Smooth muscle cell (in vitro differentiated cells): ENCODE measurements around the gene SIRT5. TPM values are rescaled to one million over a fixed set of nuclear protein-coding genes. Genes with fewer than 3 reads are reported as not detected.

Experiments used
- DNase-seq: peaks from one replicate; lab custom pipeline; 2025; ENCODE audit not compliant: unreplicated experiment; lab: John Stamatoyannopoulos, UW
- H2AFZ ChIP-seq: fragments of 200-600 bp; sonication (generic); 2 replicates; pipeline ENCODE4 v1.6.0; 2016; ENCODE audit warnings: antibody characterized with exemption, low read depth, mild to moderate bottlenecking
- H3F3A ChIP-seq: fragments of 200-600 bp; sonication (generic); 2 replicates; pipeline ENCODE4 v1.6.0; 2017; ENCODE audit warnings: antibody characterized with exemption, low read depth
- H3K27ac ChIP-seq: fragments of 200-600 bp; sonication (generic); 2 replicates; pipeline ENCODE4 v1.5.1; 2016; ENCODE audit warnings: low read depth, mild to moderate bottlenecking
- H3K27me3 ChIP-seq: fragments of 200-600 bp; sonication (generic); 2 replicates; pipeline ENCODE4 v1.6.1; 2016; ENCODE audit warnings: low read depth, mild to moderate bottlenecking
- H3K36me3 ChIP-seq: fragments of 200-600 bp; sonication (generic); 2 replicates; pipeline ENCODE4 v1.5.1; 2016; ENCODE audit warnings: low read depth
- H3K4me1 ChIP-seq: fragments of 200-600 bp; sonication (generic); 2 replicates; pipeline ENCODE4 v1.5.1; 2016; ENCODE audit warnings: low read depth
- H3K4me2 ChIP-seq: fragments of 200-600 bp; sonication (generic); 2 replicates; pipeline ENCODE4 v1.6.0; 2016; ENCODE audit warnings: mild to moderate bottlenecking
- H3K4me3 ChIP-seq: fragments of 200-600 bp; sonication (generic); 2 replicates; pipeline ENCODE4 v1.5.1; 2016; ENCODE audit warnings: mild to moderate bottlenecking
- H3K79me2 ChIP-seq: fragments of 200-600 bp; sonication (generic); 2 replicates; pipeline ENCODE4 v1.6.0; 2016; ENCODE audit warnings: low read depth, mild to moderate bottlenecking
- H3K9ac ChIP-seq: fragments of 200-600 bp; sonication (generic); 2 replicates; pipeline ENCODE4 v1.6.0; 2016; ENCODE audit warnings: low read depth
- H3K9me3 ChIP-seq: fragments of 200-600 bp; sonication (generic); replicated peaks from 2 replicates; pipeline ENCODE4 v1.5.1; 2016; ENCODE audit warnings: low read depth
- H4K20me1 ChIP-seq: fragments of 200-600 bp; sonication (generic); 2 replicates; pipeline ENCODE4 v1.6.0; 2016; ENCODE audit warnings: low read depth
- WGBS: methylation state at CpG from one replicate; pipeline ENCODE4 v1.1.7; 2016; ENCODE audit warnings: low lambda C conversion rate; 5-methylcytosine and 5-hydroxymethylcytosine counted together
- polyA plus RNA-seq: library from polyadenylated mRNA; unstranded; fragments of >200 nt; fragmentation: Nextera tagmentation; extraction: Ambion mirVana; gene quantifications from 2 replicates; pipeline ENCODE4 v1.2.1, GENCODE V29; 2016
- total RNA-seq: library from RNA; depleted of rRNA; stranded (reverse); fragments of >200 nt; gene quantifications from 2 replicates; pipeline ENCODE4 v1.2.3, GENCODE V29; 2014
- TF ChIP-seq, protein P1 (sequence below): fragments of 200-600 bp; sonication (generic); IDR thresholded peaks from 2 replicates; pipeline ENCODE4 v1.5.1; 2017; ENCODE audit warnings: borderline replicate concordance, mild to moderate bottlenecking, antibody characterized with exemption; ENCODE audit not compliant: insufficient read depth, poor library complexity, severe bottlenecking

Gene SIRT5
- total and polyA plus RNA-seq, 2 experiments from 2014 or later = 5.2 to 5.5 TPM

DNA sequence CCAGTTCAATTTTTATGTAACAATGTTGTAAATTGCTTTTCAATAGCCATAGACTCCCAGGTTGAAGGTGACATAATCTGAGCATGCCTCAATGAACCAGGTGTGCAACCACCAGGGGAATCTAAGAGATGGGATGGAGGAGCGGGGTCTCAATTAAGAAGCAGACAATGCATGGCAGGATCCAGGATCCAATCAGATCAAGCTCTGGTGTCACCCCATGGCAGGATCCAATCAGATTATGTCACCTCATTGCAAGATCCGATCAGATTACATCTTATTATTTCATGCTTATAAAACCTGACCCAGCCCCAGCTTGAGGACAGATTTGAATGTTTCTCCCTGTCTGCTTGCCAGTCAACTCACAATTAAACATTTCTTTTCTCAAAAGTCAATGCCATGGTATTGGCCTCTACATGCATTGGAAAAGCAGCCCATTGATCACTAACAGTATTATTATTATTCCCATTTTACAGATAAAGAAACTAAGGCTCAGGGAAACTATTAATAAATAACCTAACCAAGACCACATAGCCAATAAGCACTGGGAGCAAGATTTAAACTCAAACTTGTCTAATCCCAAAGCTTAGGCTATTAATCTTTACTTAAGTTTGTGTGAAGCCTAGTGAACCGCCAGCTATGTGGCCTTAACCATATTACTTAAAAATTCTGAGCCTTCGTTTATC is 14.3 kb upstream of the SIRT5 start:
- DNase-seq = no peak
- WGBS = 96% methylated on average over 4 of the region's 4 CpGs
- TF ChIP-seq, protein P1, sequence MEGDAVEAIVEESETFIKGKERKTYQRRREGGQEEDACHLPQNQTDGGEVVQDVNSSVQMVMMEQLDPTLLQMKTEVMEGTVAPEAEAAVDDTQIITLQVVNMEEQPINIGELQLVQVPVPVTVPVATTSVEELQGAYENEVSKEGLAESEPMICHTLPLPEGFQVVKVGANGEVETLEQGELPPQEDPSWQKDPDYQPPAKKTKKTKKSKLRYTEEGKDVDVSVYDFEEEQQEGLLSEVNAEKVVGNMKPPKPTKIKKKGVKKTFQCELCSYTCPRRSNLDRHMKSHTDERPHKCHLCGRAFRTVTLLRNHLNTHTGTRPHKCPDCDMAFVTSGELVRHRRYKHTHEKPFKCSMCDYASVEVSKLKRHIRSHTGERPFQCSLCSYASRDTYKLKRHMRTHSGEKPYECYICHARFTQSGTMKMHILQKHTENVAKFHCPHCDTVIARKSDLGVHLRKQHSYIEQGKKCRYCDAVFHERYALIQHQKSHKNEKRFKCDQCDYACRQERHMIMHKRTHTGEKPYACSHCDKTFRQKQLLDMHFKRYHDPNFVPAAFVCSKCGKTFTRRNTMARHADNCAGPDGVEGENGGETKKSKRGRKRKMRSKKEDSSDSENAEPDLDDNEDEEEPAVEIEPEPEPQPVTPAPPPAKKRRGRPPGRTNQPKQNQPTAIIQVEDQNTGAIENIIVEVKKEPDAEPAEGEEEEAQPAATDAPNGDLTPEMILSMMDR = no peak

DNA sequence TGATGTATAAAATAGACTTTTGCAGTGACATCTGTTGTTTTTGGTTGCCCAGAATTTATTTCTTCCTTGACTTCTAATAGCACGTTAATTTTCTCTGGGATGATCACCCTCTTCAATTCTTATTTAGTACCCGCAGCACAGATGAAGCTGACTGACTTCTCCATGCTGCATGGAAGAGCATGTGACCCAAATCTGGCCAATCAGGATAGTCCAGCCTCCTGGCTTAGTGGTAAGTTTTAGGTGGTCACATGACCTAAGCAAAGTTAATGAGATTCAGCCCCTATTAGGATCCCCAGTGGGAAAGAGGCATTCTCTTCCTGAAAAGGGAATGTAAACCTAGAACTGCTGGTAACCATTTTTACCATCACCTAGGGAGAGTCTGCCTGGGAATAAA is 13.8 kb upstream of the SIRT5 start:
- Histone ChIP-seq H4K20me1 (no peaks in the 10 kb centered on the region), H3K4me2 (no peak overlapping the region), H3K9ac (no peak overlapping the region), H3K79me2 (no peaks in the 10 kb centered on the region), H3K4me3 (no peak overlapping the region), H3F3A (peaks cover 3% of the 10 kb centered on the region), H3K27me3 (peaks cover 5% of the 10 kb centered on the region), H2AFZ (no peak overlapping the region), H3K9me3 (no peaks in the 10 kb centered on the region), H3K27ac (no peak overlapping the region), H3K36me3 (no peaks in the 10 kb centered on the region), H3K4me1 (peaks cover 2% of the 10 kb centered on the region)
- no peak for DNase-seq
- 94% methylated on average over 2 of the region's 2 CpGs for WGBS
- TF ChIP-seq, protein P1 = no peak

More for the DNA sequence above, 14.3 kb upstream of the SIRT5 start:
- Histone ChIP-seq H3K4me3 (no peak overlapping the region), H3K9me3 (no peaks in the 10 kb centered on the region), H3K27ac (no peak overlapping the region), H3K4me2 (no peak overlapping the region), H3K36me3 (no peaks in the 10 kb centered on the region), H3F3A (peaks cover 7% of the 10 kb centered on the region), H3K79me2 (no peaks in the 10 kb centered on the region), H4K20me1 (no peaks in the 10 kb centered on the region), H2AFZ (no peak overlapping the region), H3K9ac (no peak overlapping the region), H3K27me3 (peaks cover 5% of the 10 kb centered on the region), H3K4me1 (peaks cover 7% of the 10 kb centered on the region)

DNA sequence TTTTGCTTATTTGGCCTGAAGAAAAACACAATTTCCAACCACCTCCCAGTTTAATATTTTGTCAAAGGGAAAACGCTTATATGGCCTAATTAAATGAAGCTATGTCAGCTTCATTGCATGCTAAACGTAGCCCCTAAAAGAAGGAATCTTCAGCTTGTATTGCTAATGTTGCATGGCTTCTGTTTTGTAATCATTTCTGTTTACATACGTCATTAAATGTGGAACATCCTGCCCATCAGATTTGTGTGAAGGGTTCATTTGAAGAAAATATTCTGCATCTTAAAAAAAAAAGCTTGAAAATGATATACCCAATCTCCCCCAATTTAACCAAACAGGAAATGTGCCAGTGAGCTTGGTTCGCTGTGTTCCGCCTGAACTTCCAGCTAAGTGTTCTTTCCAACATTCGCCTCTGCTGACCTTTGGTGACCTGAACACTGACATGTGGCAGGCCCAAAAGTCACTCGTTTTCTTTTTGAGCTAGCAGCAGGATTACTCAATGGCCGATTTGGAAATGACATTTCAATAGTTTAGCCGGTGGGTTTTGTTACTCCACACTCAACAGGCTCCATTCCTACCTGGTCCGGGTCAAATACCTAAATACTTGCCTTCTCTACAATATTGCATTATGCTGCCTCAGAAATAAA is 12.7 kb upstream of the SIRT5 start:
- Histone ChIP-seq H3K4me1 (no peaks in the 10 kb centered on the region), H3K79me2 (no peaks in the 10 kb centered on the region), H3F3A (no peaks in the 10 kb centered on the region), H3K9ac (no peak overlapping the region), H2AFZ (no peak overlapping the region), H3K27me3 (peaks cover 5% of the 10 kb centered on the region), H3K27ac (no peak overlapping the region), H3K4me2 (no peak overlapping the region), H3K4me3 (no peak overlapping the region), H4K20me1 (no peaks in the 10 kb centered on the region), H3K9me3 (no peaks in the 10 kb centered on the region), H3K36me3 (no peaks in the 10 kb centered on the region)
- TF ChIP-seq, protein P1 = no peak
- no peak for DNase-seq
- WGBS = 81% methylated on average over 10 of the region's 10 CpGs
